CD4-positive, alpha-beta T cell treated with Interleukin-10 for 1 hour (primary cell): ENCODE results near the gene RASGRP2.
A peak's percentile ranks its signal among the peaks of the same experiment; 100 is the strongest.

Experiments used
- DNase-seq: peaks from one replicate; pipeline ENCODE4 v3.0.0-alpha.2; 2020

RASGRP2 gene

DNA sequence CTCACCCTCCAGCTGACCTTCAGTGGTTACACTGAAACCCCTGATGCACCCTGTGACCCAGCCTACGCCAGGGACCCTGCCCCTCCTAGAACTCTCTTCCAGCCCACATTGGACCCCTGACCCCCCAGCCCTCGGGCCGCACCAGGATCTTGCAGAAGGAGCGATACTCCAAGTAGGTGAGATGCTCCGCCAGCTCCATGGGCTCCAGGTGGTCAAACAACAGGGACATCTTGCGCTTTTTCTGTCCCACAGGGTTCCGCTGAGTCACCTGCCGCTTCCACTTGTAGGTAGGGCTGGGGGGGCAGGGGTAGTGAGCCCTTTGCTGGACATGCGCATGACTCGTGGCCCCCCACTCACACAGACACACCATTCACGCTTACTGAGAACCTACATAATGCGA is 4.1 kb downstream of the RASGRP2 start:
- no peak for DNase-seq

DNA sequence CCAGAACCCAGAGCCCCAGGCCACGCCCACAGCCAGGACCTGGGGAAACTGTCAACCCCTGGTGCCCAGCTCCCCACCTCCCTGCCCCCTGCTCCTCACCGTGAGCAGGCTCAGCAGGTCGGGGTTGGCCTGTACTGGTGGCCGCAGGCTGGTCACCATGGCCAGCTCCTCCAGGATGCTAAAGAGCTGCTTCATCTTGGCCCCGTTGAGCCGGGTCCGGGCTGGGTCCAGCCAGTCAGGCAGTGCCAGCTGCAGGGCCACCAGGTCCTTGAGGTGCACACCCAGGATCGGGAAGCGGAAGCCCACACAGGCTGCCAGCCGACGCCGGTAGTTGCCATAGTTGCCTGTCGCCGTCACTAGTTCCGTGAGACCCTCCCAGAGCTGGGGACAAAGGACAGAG is 7.3 kb downstream of the RASGRP2 start:
- no peak for DNase-seq

DNA sequence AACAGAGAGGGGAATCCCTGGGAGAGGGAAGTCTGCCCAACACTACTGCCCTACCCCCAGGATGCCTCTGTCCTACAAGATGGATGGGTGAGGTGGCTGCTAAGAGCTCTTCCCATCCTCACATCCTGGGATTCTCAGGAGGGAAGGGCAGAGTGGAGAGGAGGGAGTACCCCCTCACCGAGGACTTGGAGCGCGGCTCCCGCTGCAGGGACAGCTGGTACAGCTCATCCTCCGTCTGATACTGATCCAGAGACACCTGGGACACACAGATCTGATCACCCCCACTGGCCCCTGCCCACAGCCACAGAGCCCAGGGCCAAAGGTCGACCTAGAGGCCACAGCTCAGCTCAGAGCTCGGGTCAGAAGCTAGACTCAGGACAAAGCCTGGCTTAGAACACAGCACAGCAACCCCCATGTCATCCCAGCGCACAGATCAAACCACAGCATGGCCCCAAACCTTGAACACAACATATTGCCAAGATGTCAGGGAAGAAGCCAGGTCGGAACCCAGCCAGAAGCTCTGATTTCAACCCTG is 8.2 kb downstream of the RASGRP2 start:
- no peak for DNase-seq

DNA sequence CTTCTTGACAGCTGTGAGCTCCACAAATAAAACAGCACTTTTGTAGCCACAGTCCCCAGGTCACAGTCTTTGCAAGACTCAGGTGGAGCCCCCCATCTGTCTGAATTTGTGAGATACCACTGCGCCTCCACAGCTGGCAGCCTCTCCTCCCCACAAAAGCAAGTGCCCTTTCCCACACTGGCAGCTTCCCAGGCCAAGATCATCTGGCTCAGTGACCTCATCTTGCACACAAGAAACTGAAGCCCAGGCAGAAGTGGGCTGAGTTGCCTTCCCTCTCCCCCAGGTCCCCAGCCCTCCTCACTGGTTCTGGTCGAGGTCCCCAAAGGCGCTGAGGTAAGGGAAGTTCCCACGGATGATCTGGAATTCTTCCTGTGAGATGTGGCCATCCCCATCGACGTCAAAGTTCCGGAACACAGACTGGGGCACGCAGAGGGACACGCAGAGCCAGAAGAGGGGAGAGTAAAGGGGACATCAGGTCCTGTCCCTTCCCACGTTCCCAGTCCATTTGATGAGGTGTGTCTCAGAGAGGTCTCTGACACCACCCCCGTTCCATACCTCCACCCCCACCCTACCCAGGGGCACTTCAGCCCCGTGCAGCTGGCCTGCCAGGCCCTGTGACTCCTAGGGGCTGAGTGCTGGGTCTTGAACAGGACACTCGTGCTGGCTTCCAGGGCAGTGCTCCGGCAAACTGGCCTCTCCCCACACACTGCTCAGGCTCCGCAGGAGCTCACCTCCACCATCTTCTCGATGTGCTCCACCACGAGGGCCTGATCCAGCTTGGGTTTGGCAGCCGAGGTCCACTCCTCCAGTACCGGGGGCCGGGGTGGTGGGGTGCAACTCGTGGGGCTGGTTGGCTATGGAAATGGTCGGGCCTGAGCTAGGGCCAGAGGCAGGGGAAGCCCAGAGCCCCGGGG is 8.9 kb downstream of the RASGRP2 start:
- DNase-seq, result no peak

DNA sequence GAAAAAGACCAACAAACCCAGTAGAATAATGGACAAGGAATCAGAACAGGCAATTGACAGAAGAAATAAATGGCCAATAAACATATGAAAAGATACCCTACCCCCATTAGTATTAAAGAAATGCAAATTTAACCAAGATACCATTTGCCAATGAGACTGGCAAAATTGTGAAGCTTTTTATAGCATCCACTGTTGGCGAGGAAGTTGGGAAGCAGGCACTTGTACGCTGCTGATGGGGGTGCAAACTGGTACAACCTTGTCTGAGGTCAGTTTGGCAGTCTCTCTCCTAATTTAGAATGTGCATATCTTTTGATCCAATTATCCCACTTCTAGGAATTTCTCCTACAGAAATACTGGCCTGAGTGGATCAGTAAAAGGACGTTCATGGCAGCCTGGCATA is 12.3 kb downstream of the RASGRP2 start:
- no peak for DNase-seq

DNA sequence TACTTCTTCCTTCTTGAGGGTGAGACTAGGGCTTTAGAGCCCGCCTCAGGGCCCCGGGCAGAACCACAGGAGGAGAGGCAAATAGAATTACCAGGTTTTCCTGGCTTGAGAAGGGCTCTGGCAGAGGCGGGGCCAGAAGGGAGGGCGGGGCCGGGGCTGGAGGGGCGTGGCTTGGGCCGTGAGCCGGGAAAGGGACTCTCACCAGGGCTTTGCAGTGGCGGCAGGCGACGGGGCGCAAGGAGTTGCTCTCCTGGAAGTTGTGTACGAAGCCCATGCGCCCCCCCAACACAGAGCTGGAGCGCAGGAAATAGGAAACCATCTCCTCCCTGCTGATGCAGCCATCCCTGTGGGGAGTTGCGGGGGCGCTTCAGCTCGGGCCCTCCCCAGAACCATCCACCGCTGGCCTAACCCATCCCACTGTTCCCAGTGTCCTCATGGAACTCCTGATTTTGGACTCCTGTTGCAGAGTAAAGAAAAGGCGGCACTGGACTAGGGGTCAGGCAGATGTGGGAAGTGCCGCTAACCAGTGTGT is 14.0 kb downstream of the RASGRP2 start:
- no peak for DNase-seq

DNA sequence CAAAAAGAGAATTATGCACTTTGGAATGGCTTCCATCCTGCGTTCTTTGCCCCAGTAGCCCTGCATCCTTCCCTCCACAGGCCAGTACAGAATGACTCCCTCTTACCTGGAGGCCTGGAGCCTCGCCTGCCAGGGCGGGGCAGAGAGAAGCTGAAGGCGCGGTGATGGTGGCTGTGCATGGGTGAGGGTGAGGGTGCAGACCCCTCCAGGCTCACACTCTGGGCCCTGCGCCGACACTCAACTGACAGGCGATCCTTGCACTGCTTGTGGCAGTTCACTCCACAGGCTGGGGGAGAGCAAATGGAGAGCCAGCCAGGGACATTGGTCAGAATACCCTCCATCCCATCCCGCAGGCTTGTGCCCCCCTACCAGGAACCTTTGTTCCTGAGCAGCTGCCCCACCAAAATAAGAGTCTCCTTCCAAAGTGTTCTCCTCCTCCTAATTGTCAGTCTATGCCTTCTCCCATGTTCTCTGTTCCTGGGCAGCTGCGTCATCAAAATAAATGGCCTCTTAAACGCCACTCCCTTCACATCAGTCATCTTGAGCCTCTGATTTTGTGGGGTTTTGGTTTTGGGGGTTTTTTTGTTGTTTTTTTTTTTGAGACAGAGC is 15.1 kb downstream of the RASGRP2 start:
- no peak for DNase-seq

DNA sequence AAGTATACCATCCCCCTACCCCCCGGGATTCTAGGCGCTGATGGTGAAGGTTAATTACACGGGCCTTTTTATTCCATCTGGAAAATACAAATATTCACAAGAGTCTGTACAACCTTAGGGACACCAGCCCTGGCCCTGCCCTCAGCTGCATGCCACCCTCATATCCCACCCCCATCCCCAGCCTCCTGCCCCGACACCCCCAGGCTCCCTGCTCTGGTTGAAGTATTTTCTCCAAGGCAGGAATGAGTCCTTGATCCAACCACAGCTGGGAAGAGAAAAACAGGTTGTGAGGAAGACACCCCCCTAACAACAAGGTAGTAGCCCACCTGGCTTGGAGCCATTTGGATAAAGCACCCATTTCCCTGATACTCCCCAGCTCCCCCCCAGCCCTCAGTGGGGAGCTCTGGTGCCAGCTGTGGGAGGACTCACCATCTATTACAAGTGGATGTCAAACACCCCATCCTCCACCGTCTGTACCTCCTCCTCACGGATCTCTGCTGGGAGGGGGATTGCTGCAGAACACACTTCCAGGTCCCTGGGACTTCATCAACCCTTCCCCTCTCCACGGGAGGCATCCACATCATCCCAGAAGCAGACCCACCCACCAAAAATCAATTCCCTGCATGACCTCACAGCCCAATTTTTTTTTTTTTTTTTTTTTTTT is 16.9 kb downstream of the RASGRP2 start:
- no peak for DNase-seq

DNA sequence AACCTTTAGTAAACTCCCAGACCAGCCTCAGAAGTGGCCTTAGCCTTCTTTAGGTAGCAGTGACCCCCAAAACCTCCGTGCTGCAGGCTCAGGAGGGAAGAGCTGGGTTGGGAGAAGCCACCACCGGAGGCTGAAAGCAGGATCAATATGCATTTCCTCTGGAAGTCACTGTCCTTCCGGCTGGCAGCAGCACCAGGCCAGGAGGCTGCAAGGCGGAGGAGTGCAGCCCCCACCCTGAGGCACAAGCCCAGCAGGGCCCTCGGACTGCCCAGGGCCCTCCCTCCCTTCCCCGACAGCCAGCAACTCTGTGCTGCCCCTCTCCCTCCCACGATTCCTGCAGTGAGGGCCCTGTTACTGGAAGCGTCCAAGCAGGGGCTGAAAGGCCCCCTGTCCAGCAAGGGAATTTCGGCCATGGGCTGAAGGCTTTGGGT is 17.7 kb downstream of the RASGRP2 start:
- no peak for DNase-seq

DNA sequence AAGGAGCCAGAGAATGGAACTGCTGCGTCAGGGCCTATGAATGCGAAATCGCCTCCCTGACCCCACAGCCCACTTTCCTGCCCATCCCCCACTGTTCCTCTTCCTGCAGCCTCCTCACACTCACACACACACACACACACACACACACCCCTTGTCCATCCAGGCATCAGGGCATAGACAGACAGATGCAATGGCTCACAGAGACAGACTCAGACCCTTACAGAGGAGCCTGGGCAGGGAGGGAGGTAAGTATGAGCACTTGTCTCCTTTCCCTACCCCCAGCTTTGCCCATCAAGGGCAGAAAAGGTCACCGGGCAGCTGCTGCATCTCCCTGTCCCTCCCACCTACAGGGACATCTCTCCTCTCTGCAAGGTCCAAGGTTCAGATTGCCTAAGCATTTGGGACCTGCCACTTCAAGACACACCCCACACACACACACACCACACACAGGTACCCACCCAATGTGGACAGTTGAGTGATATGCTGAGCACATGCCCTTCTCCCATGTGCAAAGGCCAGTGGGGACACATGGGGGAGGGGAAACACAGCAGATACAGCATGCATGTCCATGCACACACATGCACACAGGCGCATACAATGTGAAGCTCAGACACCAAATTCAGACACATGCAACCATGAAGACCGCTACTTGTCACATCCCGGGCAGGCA is 18.9 kb downstream of the RASGRP2 start:
- DNase-seq, result no peak

DNA sequence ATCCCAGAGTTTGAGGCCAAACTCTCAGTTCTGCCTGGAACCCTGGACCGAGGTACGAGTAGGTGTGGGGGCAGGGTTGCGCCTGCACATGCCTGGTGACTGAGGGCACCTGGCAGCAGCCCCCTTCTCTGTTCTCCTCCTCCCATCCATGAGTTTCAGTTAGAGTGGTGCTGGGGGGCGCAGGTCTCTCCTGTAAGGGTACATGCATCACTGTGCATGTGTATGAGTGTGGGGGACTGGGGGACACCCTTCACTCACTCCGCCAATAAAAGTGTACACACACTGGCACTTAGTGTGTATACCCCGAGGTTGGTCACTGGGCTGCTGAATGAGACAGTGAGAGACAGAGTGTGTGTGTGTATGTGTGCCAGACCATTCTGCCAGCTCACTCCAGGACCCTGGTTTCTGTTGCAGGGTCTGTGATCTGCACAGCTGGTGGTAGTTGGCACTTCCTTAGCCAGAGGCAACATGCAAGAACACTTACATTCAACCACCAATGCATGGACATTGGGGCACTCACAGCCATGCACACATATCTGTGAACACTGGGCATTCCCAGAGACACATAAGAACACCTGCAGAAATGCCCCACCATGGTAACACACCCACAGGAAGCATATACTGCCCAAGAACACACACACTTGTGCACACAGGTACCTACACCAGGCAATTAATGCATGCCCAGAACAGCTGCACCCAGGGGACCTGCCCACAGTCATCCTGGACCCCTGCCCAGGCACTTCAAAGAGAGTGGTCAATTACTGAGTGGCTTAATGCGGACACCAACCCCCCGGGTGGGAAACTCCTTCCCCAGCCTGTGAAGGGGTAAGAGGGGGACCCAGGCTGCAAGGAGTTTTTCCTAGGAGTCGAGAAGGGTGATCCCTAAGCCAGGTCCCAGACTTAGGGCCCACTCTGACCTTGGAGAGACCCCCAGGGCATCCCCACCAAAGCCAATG is 19.8 kb downstream of the RASGRP2 start:
- DNase-seq, result no peak

DNA sequence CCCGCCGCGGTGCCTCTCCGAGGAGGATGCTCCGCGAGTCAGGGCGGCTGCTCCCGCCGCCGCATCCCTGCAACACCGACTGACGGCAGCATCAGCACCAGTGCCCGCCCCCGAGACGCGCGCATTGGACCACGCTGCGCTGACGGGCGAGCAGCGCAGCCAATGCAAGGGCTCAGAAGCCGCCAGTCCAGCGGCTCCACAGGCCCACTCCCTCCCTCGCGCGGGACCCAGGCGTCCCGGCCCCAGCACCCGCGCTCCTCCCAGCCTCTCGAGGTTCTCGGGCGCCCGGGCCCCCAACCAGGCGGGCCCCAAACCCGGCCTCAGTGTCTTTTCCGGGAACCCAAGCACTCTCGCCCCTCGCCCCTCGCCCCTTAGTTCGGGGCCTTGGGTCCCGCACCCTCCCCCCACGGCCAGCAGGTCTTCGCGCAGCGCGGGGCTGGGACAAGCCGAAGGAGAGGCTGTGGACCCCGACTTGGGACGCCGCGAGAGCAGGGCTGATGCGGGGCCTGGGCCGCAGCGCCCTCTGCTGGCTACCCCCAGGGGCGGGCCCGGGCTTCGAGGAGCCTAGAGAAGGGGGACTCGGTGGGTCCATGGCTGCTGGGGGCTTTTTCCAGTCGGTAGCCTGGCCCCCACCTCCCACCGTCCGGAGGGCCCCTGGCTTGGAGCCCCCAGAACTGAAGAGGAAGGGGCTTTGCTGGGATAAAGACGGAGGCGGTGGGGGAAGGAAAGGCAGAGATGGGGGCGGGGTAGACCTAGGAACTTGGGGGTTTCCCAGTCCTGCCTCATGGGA is 20.6 kb downstream of the RASGRP2 start, which contains the start of gene NRXN2:
Gene NRXN2, minus strand, starts transcription at position 81 of the 790 bp plus-strand sequence. CDS start 9,498 bp downstream, outside the sequence.
- DNase-seq, result peak; percentile 89

DNA sequence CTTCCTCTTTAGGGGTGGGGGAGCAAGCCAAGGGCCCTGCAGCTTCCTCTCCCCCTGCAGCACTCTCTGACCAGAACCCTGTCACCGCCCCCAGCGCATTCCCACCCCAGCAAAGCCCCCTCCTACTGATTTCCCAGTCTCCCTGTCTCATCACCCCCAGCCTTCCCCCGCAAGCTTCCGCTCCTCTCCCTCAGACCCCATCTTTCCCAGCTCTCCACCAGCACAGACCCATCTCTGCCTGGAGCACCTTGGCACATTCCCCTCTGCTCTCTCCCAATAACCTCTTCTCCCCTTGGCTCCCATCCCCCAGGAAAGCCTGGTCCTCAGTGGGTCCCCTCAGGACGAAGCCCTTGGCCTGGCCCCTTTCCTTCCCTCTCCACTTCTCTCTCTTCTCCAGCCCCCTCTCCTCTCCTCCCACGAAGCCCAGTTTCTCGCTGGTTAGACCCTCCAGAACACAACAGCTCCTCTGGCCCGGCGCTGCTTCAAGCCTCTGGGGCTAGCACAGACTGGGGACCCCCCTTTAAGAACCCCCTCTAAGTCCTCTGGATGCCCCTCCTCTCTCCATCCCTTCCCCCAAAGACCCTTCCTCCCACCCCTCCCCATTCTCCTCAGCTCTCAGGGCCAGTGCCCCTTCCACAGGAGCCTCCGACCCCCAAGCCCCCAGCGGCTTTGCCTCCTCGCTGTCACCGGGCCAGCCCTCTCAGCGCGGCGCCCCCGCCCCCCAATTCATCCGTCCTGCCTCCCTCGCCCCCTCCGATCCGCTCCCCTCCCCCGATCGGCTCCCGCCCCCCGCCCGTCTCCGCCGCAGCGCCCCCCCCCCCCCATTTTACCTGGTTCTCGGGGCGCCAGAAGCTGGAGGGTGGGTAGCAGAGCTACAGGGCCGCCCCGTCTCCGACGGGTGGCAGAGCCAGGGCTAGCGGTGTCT is 21.5 kb downstream of the RASGRP2 start:
- DNase-seq, result no peak

DNA sequence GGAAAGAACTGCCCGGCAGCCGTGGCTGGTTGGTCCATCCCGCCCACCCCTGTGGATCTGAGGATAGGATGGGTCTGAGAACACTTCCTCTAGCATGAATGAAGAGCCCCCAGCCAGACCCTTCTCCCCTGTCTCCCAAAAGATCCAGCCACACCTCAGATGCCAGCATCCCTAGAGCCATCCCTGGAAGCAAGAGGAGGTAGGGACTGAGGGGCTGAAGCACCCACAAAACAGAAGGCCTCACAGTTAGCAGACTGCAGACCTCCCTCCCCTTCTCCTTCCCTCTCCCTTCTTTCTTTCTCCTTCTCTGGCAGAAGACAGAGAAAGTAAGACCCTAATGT is 22.6 kb downstream of the RASGRP2 start:
- DNase-seq, result no peak

DNA sequence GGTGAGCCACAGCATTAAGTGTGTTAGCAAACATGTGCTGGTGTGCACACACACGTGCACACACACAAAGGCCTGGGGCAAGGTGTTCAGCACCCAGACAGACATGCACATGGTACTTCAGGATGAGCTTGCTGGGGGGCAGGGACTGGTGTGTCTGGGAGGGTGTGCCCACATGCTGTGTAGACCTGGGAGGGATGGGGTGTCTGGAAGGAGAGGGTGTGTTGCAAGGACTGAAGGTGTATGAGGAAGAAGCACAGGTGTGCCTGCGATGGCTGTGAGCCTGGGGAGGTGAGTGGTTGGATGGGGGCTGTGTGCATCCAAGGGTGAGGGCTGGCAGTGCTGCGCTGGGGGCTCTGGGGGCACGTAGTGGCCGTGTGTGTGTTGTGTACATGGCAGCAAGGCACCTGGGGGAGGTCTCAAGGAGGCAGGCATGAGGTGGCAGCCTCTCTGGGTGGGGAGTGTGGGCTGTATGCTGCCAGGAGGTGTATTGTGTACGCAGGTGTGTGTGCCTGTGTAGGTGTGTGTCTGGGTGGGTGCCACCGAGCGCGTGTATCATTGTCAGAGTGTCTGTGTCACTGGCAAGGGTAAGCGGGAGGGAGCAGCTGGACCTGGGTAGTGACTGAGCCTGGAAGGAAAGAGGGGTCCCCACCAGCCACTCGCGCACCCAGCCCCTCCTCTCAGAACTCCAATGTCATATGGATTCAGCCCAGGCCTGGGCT is 23.1 kb downstream of the RASGRP2 start:
- no peak for DNase-seq

DNA sequence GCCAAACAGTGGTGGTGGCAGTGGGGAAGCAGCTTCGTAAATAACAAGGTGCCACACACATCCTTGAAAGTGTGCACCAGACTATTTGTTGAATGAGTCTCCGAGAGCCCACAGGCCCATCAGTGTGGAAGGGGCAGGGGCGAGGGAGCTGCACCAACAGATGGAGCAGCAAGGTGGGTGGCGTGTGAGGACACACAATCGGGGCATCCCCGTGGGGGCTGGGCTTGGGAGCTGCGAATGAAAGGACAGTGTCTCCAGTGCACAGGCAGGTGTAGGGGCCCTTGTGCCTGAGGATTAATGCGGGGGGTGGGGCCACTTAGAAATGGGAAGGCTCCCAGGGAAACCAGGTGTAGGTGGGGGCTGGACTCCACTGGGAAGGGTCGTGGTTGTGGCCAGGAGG is 23.8 kb downstream of the RASGRP2 start:
- no peak for DNase-seq

DNA sequence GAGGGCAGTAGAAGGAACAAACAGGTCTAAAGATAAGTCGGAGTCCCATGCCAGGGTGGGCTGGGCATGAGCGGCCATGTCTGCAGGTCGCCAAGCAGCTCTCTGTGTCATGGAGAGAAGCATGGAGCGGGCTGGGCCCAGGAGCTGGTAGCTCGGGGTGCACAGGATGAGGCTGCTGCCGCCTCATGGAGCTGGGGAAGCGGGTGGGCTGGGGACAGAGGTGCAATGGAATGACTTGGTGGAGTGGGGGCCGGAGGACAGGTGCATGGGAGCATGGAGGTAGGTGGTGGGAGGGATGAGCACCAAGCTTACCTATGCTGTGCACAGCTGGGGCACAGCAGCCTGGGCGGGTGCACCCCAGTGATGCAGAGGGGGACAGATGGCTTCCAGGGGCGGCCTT is 24.5 kb downstream of the RASGRP2 start:
- DNase-seq, result no peak

DNA sequence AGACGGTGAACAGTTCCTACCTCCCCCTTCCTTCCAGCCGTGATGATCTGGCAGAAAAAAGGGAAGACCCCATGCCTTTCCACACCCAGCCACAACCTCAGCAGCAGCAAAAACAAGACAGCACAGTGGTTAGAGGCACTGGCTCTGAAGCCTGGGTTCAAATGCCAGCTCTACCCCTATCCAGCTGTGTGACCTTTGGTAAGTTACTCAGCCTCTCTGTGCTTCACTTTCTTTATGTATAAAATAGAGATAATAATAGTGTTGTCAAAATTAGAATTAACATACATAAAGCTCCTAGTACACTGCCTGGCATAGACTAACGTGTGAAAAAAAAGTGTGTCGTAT is 25.2 kb downstream of the RASGRP2 start:
- no peak for DNase-seq
